HG02884 (cell line): ENCODE data around the gene RUFY1.
A peak's percentile ranks its signal among the peaks of the same experiment; 100 is the strongest.
"Not testable (repeated sequence)": the region's sequence is repeated elsewhere in the genome, so short reads cannot be mapped to it uniquely, and the experiment has no call there.

Experiments used
- ATAC-seq: cut with Tn5 transposase; IDR thresholded peaks from one replicate; pipeline ENCODE4 v1.9.1; 2021; ENCODE audit warnings: mild to moderate bottlenecking, moderate library complexity; ENCODE audit not compliant: unreplicated experiment

RUFY1 gene

GRCh38 chr5:179533907-179534306, 16.4 kb upstream of the RUFY1 start:
- no peak for ATAC-seq

- ATAC-seq = peak; percentile 51
Observed at GRCh38 chr5:179534431-179534830, 15.9 kb upstream of the RUFY1 start.

GRCh38 chr5:179536676-179537075, 13.7 kb upstream of the RUFY1 start:
- ATAC-seq = no peak

- no peak for ATAC-seq
Observed at GRCh38 chr5:179542170-179542569, 8.2 kb upstream of the RUFY1 start.

GRCh38 chr5:179543275-179543674, 7.1 kb upstream of the RUFY1 start:
- not testable (repeated sequence) for ATAC-seq

GRCh38 chr5:179553006-179553405, 2.7 kb downstream of the RUFY1 start:
- ATAC-seq = no peak

- ATAC-seq = no peak
Observed at GRCh38 chr5:179553875-179554274, 3.5 kb downstream of the RUFY1 start.

- no peak for ATAC-seq
Observed at GRCh38 chr5:179554981-179555380, 4.6 kb downstream of the RUFY1 start.

GRCh38 chr5:179558261-179558799, 8.0 kb downstream of the RUFY1 start:
- ATAC-seq = not testable (repeated sequence)

GRCh38 chr5:179558932-179559283, 8.6 kb downstream of the RUFY1 start:
- ATAC-seq = no peak

GRCh38 chr5:179559284-179560252, 9.2 kb downstream of the RUFY1 start:
- peak; percentile 99 for ATAC-seq

- ATAC-seq = no peak
Observed at GRCh38 chr5:179564526-179564925, 14.2 kb downstream of the RUFY1 start.

GRCh38 chr5:179568721-179569120, 18.4 kb downstream of the RUFY1 start:
- ATAC-seq = no peak

- no peak for ATAC-seq
Observed at GRCh38 chr5:179572386-179572785, 22.0 kb downstream of the RUFY1 start.

GRCh38 chr5:179577286-179577960, 27.1 kb downstream of the RUFY1 start:
- ATAC-seq = no peak

- no peak for ATAC-seq
Observed at GRCh38 chr5:179585941-179586401, 35.6 kb downstream of the RUFY1 start.

- ATAC-seq = no peak
Observed at GRCh38 chr5:179588166-179588565, 37.8 kb downstream of the RUFY1 start.

GRCh38 chr5:179595916-179596315, 45.6 kb downstream of the RUFY1 start:
- ATAC-seq = no peak

- ATAC-seq = no peak
Observed at GRCh38 chr5:179596421-179596820, 46.1 kb downstream of the RUFY1 start.

- ATAC-seq = no peak
Observed at GRCh38 chr5:179599100-179599499, 48.7 kb downstream of the RUFY1 start.

- ATAC-seq = no peak
Observed at GRCh38 chr5:179599566-179599965, 49.2 kb downstream of the RUFY1 start.

- ATAC-seq = no peak
Observed at GRCh38 chr5:179599973-179600372, 49.6 kb downstream of the RUFY1 start.
